HepG2 (cell line): ENCODE measurements around the gene ATG2A. TPM values are rescaled to one million over a fixed set of nuclear protein-coding genes. Genes with fewer than 3 reads are reported as not detected.

ENCODE experiments used
- ATAC-seq: fragments of 200-7000 bp; cut with Tn5 transposase; 3 replicates; pipeline ENCODE4 v1.9.1; 2020; ENCODE audit warnings: mild to moderate bottlenecking, moderate library complexity
- BruUV-seq: library from RNA; stranded (reverse); fragments of 400-500 nt; replicated peaks from 2 replicates; lab custom pipeline; 2021; lab: Mats Ljungman, UMichigan
- CTCF ChIA-PET: fragments of 300-600 bp; formaldehyde crosslinking; extraction: SDS; loops from one replicate; lab custom pipeline; 2021; ENCODE audit warnings: low total read pairs, inconsistent platforms, low intra/inter-chr PET ratio; lab: Yijun Ruan, JAX
- POLR2A ChIA-PET: fragments of 350-600 bp; sonication (Branson Sonifier 250); formaldehyde crosslinking; loops from one replicate; lab custom pipeline; 2020; ENCODE audit warnings: antibody characterized with exemption, inconsistent platforms; lab: Yijun Ruan, JAX
- DNase-seq: peaks from one replicate; pipeline ENCODE4 v3.0.0-alpha.2; 2015; ENCODE audit warnings: low spot score
- FAIRE-seq: peaks from 3 replicates; lab custom pipeline; 2011; peaks lifted over from hg19 to GRCh38; lab: Jason Lieb, UNC
- H2AFZ ChIP-seq: one replicate; pipeline ENCODE4 v1.6.1; 2011; ENCODE audit warnings: low read length, inconsistent platforms
- H3K27ac ChIP-seq: fragments of 300-600 bp; 3 replicates; pipeline ENCODE4 v1.8.0; 2011; ENCODE audit warnings: mixed run types, mild to moderate bottlenecking, mixed read lengths, low read length, inconsistent platforms; ENCODE audit not compliant: insufficient read depth; ENCODE audit errors: extremely low read length
- H3K27me3 ChIP-seq, 2 experiments: fragments of 200-600 bp in 1 of 2; 2 replicates in 1 of 2; 3 replicates in 1 of 2; pipeline versions ENCODE4 v1.6.0 to v1.8.0; 2011; ENCODE audit warnings: low read length in 2 of 2, mild to moderate bottlenecking in 2 of 2, moderate library complexity in 2 of 2, inconsistent platforms in 1 of 2; ENCODE audit not compliant: insufficient read depth in 2 of 2, control insufficient read depth in 1 of 2
- H3K36me3 ChIP-seq, 2 experiments: fragments of 200-600 bp in 1 of 2; replicated peaks in 1 of 2; 2 replicates in 1 of 2; 3 replicates in 1 of 2; pipeline versions ENCODE4 v1.5.1 to v1.8.0; 2011; ENCODE audit warnings: low read length in 2 of 2, inconsistent platforms in 1 of 2; ENCODE audit not compliant: insufficient read depth in 2 of 2, control insufficient read depth in 1 of 2
- H3K4me1 ChIP-seq: 2 replicates; pipeline ENCODE4 v1.5.1; 2012; ENCODE audit warnings: low read length, inconsistent platforms; ENCODE audit not compliant: insufficient read depth
- H3K4me2 ChIP-seq: 2 replicates; pipeline ENCODE4 v1.6.0; 2011; ENCODE audit warnings: low read depth, low read length, inconsistent platforms
- H3K4me3 ChIP-seq, 3 experiments: fragments of 200-600 bp in 1 of 3; sonication (generic), shearing (Covaris generic) in 1 of 3; replicated peaks in 1 of 3; 2 replicates each; pipeline ENCODE4 v1.5.1; 2011 to 2016; ENCODE audit warnings: low read length in 3 of 3, inconsistent platforms in 2 of 3, low read depth in 2 of 3, mild to moderate bottlenecking in 2 of 3, control low read depth in 1 of 3, mixed read lengths in 1 of 3; ENCODE audit not compliant: insufficient read depth in 1 of 3
- H3K79me2 ChIP-seq: one replicate; pipeline ENCODE4 v1.6.1; 2011; ENCODE audit warnings: low read length, inconsistent platforms; ENCODE audit not compliant: insufficient read depth
- H3K9ac ChIP-seq: 2 replicates; pipeline ENCODE4 v1.6.0; 2011; ENCODE audit warnings: mild to moderate bottlenecking, low read depth, low read length, inconsistent platforms; ENCODE audit not compliant: insufficient read depth
- H3K9me3 ChIP-seq: 2 replicates; pipeline ENCODE4 v1.5.1; 2012; ENCODE audit warnings: mild to moderate bottlenecking, low read length
- H4K20me1 ChIP-seq: 2 replicates; pipeline ENCODE4 v1.6.0; 2011; ENCODE audit warnings: inconsistent platforms, mild to moderate bottlenecking, low read length, moderate library complexity; ENCODE audit not compliant: insufficient read depth
- ATF2 ChIP-seq: sonication (generic); formaldehyde crosslinking; IDR thresholded peaks from 2 replicates; pipeline ENCODE4 v1.4.0; 2020; ENCODE audit warnings: missing genetic modification reagents
- ATF3 ChIP-seq: sonication (generic); formaldehyde crosslinking; IDR thresholded peaks from 2 replicates; pipeline ENCODE4 v1.4.0; 2020; ENCODE audit warnings: missing genetic modification reagents
- ATF7-NPFF ChIP-seq: sonication (generic); formaldehyde crosslinking; IDR thresholded peaks from 2 replicates; pipeline ENCODE4 v1.8.1; 2023; ENCODE audit warnings: mild to moderate bottlenecking, low read depth, missing genetic modification reagents, moderate library complexity
- HNF4G ChIP-seq, 2 experiments: sonication (generic) in 1 of 2; formaldehyde crosslinking in 1 of 2; IDR thresholded peaks; 2 replicates each; pipeline versions ENCODE4 v1.4.0 to v1.6.1; 2011 to 2020; ENCODE audit warnings: borderline replicate concordance in 2 of 2, low read depth in 2 of 2, mild to moderate bottlenecking in 2 of 2, low read length in 1 of 2, missing genetic modification reagents in 1 of 2, moderate library complexity in 1 of 2
- KAT7 ChIP-seq: IDR thresholded peaks from 2 replicates; pipeline ENCODE4 v1.6.1; 2018; ENCODE audit warnings: borderline replicate concordance, missing compliant biosample characterization
- MEIS2 ChIP-seq: sonication (generic); formaldehyde crosslinking; IDR thresholded peaks from 2 replicates; pipeline ENCODE4 v1.9.0; 2021; ENCODE audit warnings: mild to moderate bottlenecking, missing genetic modification reagents
- MXI1 ChIP-seq: IDR thresholded peaks from 3 replicates; pipeline ENCODE4 v1.6.1; 2012; ENCODE audit warnings: low read depth, low read length, inconsistent platforms, borderline replicate concordance
- PHF21A ChIP-seq: sonication (generic); formaldehyde crosslinking; IDR thresholded peaks from 2 replicates; pipeline ENCODE4 v1.5.0; 2020; ENCODE audit warnings: mild to moderate bottlenecking, missing genetic modification reagents
- POGK ChIP-seq: sonication (generic); formaldehyde crosslinking; conservative IDR thresholded peaks from 2 replicates; pipeline ENCODE4 v1.8.0; 2022; ENCODE audit warnings: mild to moderate bottlenecking, moderate library complexity, missing genetic modification reagents
- RARA ChIP-seq: IDR thresholded peaks from 2 replicates; pipeline ENCODE4 v1.6.1; 2016; ENCODE audit warnings: missing genetic modification reagents, missing compliant biosample characterization
- SALL1 ChIP-seq: sonication (generic); formaldehyde crosslinking; IDR thresholded peaks from 2 replicates; pipeline ENCODE4 v1.8.0; 2022; ENCODE audit warnings: mild to moderate bottlenecking, missing genetic modification reagents
- SIN3A ChIP-seq: IDR thresholded peaks from 2 replicates; pipeline ENCODE4 v1.6.1; 2011; ENCODE audit warnings: low read depth, mild to moderate bottlenecking, control low read depth, low read length, borderline replicate concordance
- SMAD1 ChIP-seq: sonication (generic); formaldehyde crosslinking; IDR thresholded peaks from 2 replicates; pipeline ENCODE4 v1.4.0; 2020; ENCODE audit warnings: missing genetic modification reagents, low read depth, mild to moderate bottlenecking, borderline replicate concordance
- ZBTB25 ChIP-seq: IDR thresholded peaks from 2 replicates; pipeline ENCODE4 v1.6.1; 2018; ENCODE audit warnings: missing genetic modification reagents
- ZNF468 ChIP-seq: sonication (generic); formaldehyde crosslinking; IDR thresholded peaks from 2 replicates; pipeline ENCODE4 v1.8.0; 2022; ENCODE audit warnings: mild to moderate bottlenecking, moderate library complexity, missing genetic modification reagents
- ZNF850 ChIP-seq: sonication (generic); formaldehyde crosslinking; conservative IDR thresholded peaks from 2 replicates; pipeline ENCODE4 v1.9.0; 2021; ENCODE audit warnings: mild to moderate bottlenecking, missing genetic modification reagents
- WGBS: methylation state at CpG from one replicate; pipeline ENCODE4 v1.1.6; 2017; ENCODE audit warnings: low lambda C conversion rate; 5-methylcytosine and 5-hydroxymethylcytosine counted together
- in situ Hi-C: cut with HindIII; loops from 2 replicates; pipeline ENCODE4 v1.10.0; 2017; ENCODE audit warnings: low pct_unique_long_range_greater_than_20kb; ENCODE audit not compliant: extremely low pct_ligation_motif_present
- intact Hi-C: fragments of 100-400 bp; cut with micrococcal nuclease; formaldehyde crosslinking; loops from one replicate; pipeline ENCODE4 v1.10.0; 2022; ENCODE audit not compliant: unreplicated experiment
- polyA plus RNA-seq, 8 experiments: library from polyadenylated mRNA; depleted of rRNA in 3 of 8; stranded (reverse) in 7 of 8; unstranded in 1 of 8; fragments of >200 nt; fragmentation: Illumina TruSeq in 4 of 8; extraction: Trizol in 4 of 8; gene quantifications; 2 replicates each; pipeline versions ENCODE4 v1.2.1 to v1.2.3, GENCODE V29; 2011 to 2016; ENCODE audit warnings: low read depth in 4 of 8, missing spikeins in 1 of 8, mixed read lengths in 1 of 8; ENCODE audit not compliant: insufficient read depth in 1 of 8
- total RNA-seq, 5 experiments: library from RNA; depleted of rRNA; stranded (reverse); fragments of >200 nt; fragmentation: Illumina TruSeq; extraction: Trizol; gene quantifications; 2 replicates each; pipeline ENCODE4 v1.2.3, GENCODE V29; 2016; ENCODE audit warnings: low read depth in 1 of 5

Gene ATG2A
- total and polyA plus RNA-seq, 2 of the 13 experiments (the other 11 are each of a cell fraction or from before 2014, with no cell fraction given), result 6.7 to 8.0 TPM

- TF ChIP-seq POGK (CRISPR knock-in tag), result no peak
- no peak for TF ChIP-seq MEIS2 (CRISPR knock-in tag)
- no peak for TF ChIP-seq HNF4G (IDR thresholded peaks at IDR 0.05; ENCODE audit: borderline replicate concordance, low read depth, low read length)
- no peak for TF ChIP-seq HNF4G (CRISPR knock-in tag; IDR thresholded peaks at IDR 0.05; ENCODE audit: borderline replicate concordance, low read depth)
- TF ChIP-seq ZNF468, result no peak
- TF ChIP-seq ATF7-NPFF, result 0 out of 2 replicates have a peak, but pooled peaks have one; percentile 42
- TF ChIP-seq, all 625 proteins: peak for 2
Measured at GRCh38 chr11:64924910-64925284, 7.9 kb upstream of the ATG2A start (continued).

- peak within 1 kb of the TSS; percentile 99 for H3K4me2 ChIP-seq
- H3K27me3 ChIP-seq, result no peaks in the 10 kb centered on the region; a peak in 1 of 5 replicates
- no peaks in the 10 kb centered on the region for H4K20me1 ChIP-seq
- peak within 1 kb of the TSS; percentile 58 to 80 (median 72) for H3K4me3 ChIP-seq
- peak within 1 kb of the TSS; percentile 88 for H2AFZ ChIP-seq
- peaks cover 44% of the 10 kb centered on the region for H3K4me1 ChIP-seq
- peak; percentile 98 for FAIRE-seq
- in situ Hi-C loops (no loop called here), intact Hi-C loops (loop anchor here (2.0 kb wide), 1 partner anchor 73 kb away; the partner anchor contains the start of gene BATF2)
- H3K9ac ChIP-seq, result peak within 1 kb of the TSS; percentile 81
- peak; percentile 94 for ATAC-seq
- DNase-seq, result peak; percentile 85
- H3K79me2 ChIP-seq, result no peaks in the 10 kb centered on the region
- ChIA-PET CTCF (no interaction called here), POLR2A (interaction anchor here (0.8 to 1.7 kb wide), 8 partner anchors 8 to 211 kb away, joined by 3 to 22 read pairs (median 4); partner anchors contain the start of genes BATF2 and GPHA2)
- H3K27ac ChIP-seq, result peak within 1 kb of the TSS; percentile 64
- 1% methylated on average over 11 of the region's 47 CpGs for WGBS
- BruUV-seq, result no TSS peak
- H3K9me3 ChIP-seq, result no peaks in the 10 kb centered on the region
- no peaks in the 10 kb centered on the region for H3K36me3 ChIP-seq
- TF ChIP-seq SMAD1 (CRISPR knock-in tag), result peak; percentile 22; the same call in 1 of the 2 replicates
- TF ChIP-seq SALL1 (CRISPR knock-in tag), result peak; percentile 24; the same call in 1 of the 2 replicates
- peak; percentile 99 for TF ChIP-seq ATF2 (CRISPR knock-in tag)
- peak; percentile 68 for TF ChIP-seq PHF21A
- peak; percentile 31; the same call in 1 of the 2 replicates for TF ChIP-seq ZBTB25
- TF ChIP-seq MXI1, result peak; percentile 82; the same call in 1 of the 3 replicates
- TF ChIP-seq KAT7 (CRISPR knock-in tag), result 0 out of 2 replicates have a peak, but pooled peaks have one; percentile 33
- TF ChIP-seq ZNF850 (CRISPR knock-in tag), result no peak
- TF ChIP-seq RARA (CRISPR knock-in tag), result peak; percentile 12; the same call in 1 of the 2 replicates
- peak; percentile 97 for TF ChIP-seq ATF3 (CRISPR knock-in tag)
- peak; percentile 87; the same call in 1 of the 2 replicates for TF ChIP-seq SIN3A
Measured at GRCh38 chr11:64923944-64924909, 7.2 kb upstream of the ATG2A start, which contains the start of gene PPP2R5B. TSS of gene PPP2R5B (plus strand) at chr11:64924689. CDS start at chr11:64925735, 1,046 bp downstream.
